SK-N-DZ (cell line): ENCODE data around the gene OXNAD1.

Source experiments
- DNase-seq: peaks from one replicate; pipeline ENCODE4 v3.0.0-alpha.2; 2015; ENCODE audit warnings: low spot score

The OXNAD1 gene

GRCh38 chr3:16277471-16277870, 12.5 kb downstream of the OXNAD1 start:
- no peak for DNase-seq

GRCh38 chr3:16279010-16279801, 14.2 kb downstream of the OXNAD1 start:
- no peak for DNase-seq

- DNase-seq, result no peak
Measured at GRCh38 chr3:16280671-16281070, 15.7 kb downstream of the OXNAD1 start.

GRCh38 chr3:16284633-16285032, 19.6 kb downstream of the OXNAD1 start:
- no peak for DNase-seq

- no peak for DNase-seq
Measured at GRCh38 chr3:16286161-16286560, 21.1 kb downstream of the OXNAD1 start.

GRCh38 chr3:16286751-16287543, 21.9 kb downstream of the OXNAD1 start:
- DNase-seq, result no peak

GRCh38 chr3:16288664-16289063, 23.7 kb downstream of the OXNAD1 start:
- no peak for DNase-seq

GRCh38 chr3:16289144-16289889, 24.3 kb downstream of the OXNAD1 start:
- DNase-seq, result no peak

- peak; percentile 34 for DNase-seq
Measured at GRCh38 chr3:16290007-16290826, 25.2 kb downstream of the OXNAD1 start.

- no peak for DNase-seq
Measured at GRCh38 chr3:16290827-16291196, 25.8 kb downstream of the OXNAD1 start.

GRCh38 chr3:16294844-16295243, 29.8 kb downstream of the OXNAD1 start:
- DNase-seq, result no peak

- DNase-seq, result no peak
Measured at GRCh38 chr3:16295298-16295890, 30.4 kb downstream of the OXNAD1 start.

GRCh38 chr3:16297997-16298885, 33.2 kb downstream of the OXNAD1 start:
- DNase-seq, result no peak

GRCh38 chr3:16298891-16299290, 33.9 kb downstream of the OXNAD1 start:
- DNase-seq, result no peak

- DNase-seq, result no peak
Measured at GRCh38 chr3:16299746-16300145, 34.7 kb downstream of the OXNAD1 start.

GRCh38 chr3:16300307-16300706, 35.3 kb downstream of the OXNAD1 start:
- DNase-seq, result no peak

- no peak for DNase-seq
Measured at GRCh38 chr3:16300881-16301359, 35.9 kb downstream of the OXNAD1 start.

- no peak for DNase-seq
Measured at GRCh38 chr3:16301507-16301906, 36.5 kb downstream of the OXNAD1 start.

- DNase-seq, result no peak
Measured at GRCh38 chr3:16302082-16302631, 37.1 kb downstream of the OXNAD1 start.
